ENCODE results near the gene MPHOSPH8.

The MPHOSPH8 gene

GRCh38 chr13:19645000-19645399 is 11.5 kb downstream of the MPHOSPH8 start:
- DNase-seq, result no peak
- H3K36me3 ChIP-seq (ENCODE audit: control insufficient read depth in 1 of 2, insufficient read depth in 2 of 2, low read depth in 1 of 2, low read length in 2 of 2), result peaks cover 22 to 69% of the 10 kb centered on the region in 2 experiments
- H3K9ac ChIP-seq (ENCODE audit: low read length), result no peak overlapping the region
- no peak overlapping the region for H2BK15ac ChIP-seq (ENCODE audit: low read depth, poor library complexity, severe bottlenecking)
- H3K4me2 ChIP-seq (ENCODE audit: low read length, poor library complexity, severe bottlenecking), result no peak overlapping the region
- H3K9me3 ChIP-seq (ENCODE audit: control insufficient read depth, low read length), result no peaks in the 10 kb centered on the region
- H3K27me3 ChIP-seq (ENCODE audit: control insufficient read depth in 1 of 2, insufficient read depth in 1 of 2, low read length in 2 of 2), result no peaks in the 10 kb centered on the region
- no peak overlapping the region for H4K91ac ChIP-seq (ENCODE audit: low read length)
- H2BK12ac ChIP-seq (ENCODE audit: low read length in 2 of 2), result no peak overlapping the region
- no peak overlapping the region for H3K23ac ChIP-seq (ENCODE audit: low read length in 2 of 2)
- 100% methylated on average over 1 of the region's 2 CpGs for WGBS
- no peak overlapping the region for H2BK120ac ChIP-seq (ENCODE audit: low read depth, low read length)
- H3K4ac ChIP-seq (ENCODE audit: low read depth in 1 of 2, low read length in 2 of 2), result no peak overlapping the region
- no peak overlapping the region for H3K18ac ChIP-seq (ENCODE audit: low read depth in 1 of 2, low read length in 2 of 2)
- no peak overlapping the region for H2AK5ac ChIP-seq (ENCODE audit: low read length, severe bottlenecking)
- H3K27ac ChIP-seq (ENCODE audit: low read length, poor library complexity, severe bottlenecking), result no peak overlapping the region
- H3K79me1 ChIP-seq (replicated peaks; ENCODE audit: low read length, poor library complexity, severe bottlenecking), result peaks cover 27% of the 10 kb centered on the region
- H3K4me3 ChIP-seq (ENCODE audit: insufficient read depth in 1 of 2, low read depth in 1 of 2, low read length in 2 of 2), result no peak overlapping the region
- H2BK5ac ChIP-seq (ENCODE audit: low read depth, low read length, poor library complexity, severe bottlenecking), result no peak overlapping the region
- H2AFZ ChIP-seq (ENCODE audit: low read depth, low read length), result no peak overlapping the region
- no peak overlapping the region for H3K14ac ChIP-seq (ENCODE audit: low read length in 2 of 2)
- peaks cover 2% of the 10 kb centered on the region for H3K4me1 ChIP-seq (ENCODE audit: control insufficient read depth, insufficient read depth, low read depth, low read length)
- no peak overlapping the region for H4K8ac ChIP-seq (ENCODE audit: low read length)

GRCh38 chr13:19646063-19646462 is 12.6 kb downstream of the MPHOSPH8 start:
- H3K4ac ChIP-seq (ENCODE audit: low read depth in 1 of 2, low read length in 2 of 2), result no peak overlapping the region
- no peak overlapping the region for H3K14ac ChIP-seq (ENCODE audit: low read length in 2 of 2)
- peaks cover 22 to 80% of the 10 kb centered on the region in 2 experiments for H3K36me3 ChIP-seq (ENCODE audit: control insufficient read depth in 1 of 2, insufficient read depth in 2 of 2, low read depth in 1 of 2, low read length in 2 of 2)
- H2BK5ac ChIP-seq (ENCODE audit: low read depth, low read length, poor library complexity, severe bottlenecking), result no peak overlapping the region
- H3K79me1 ChIP-seq (replicated peaks; ENCODE audit: low read length, poor library complexity, severe bottlenecking), result peaks cover 26% of the 10 kb centered on the region
- no peak overlapping the region for H3K27ac ChIP-seq (ENCODE audit: low read length, poor library complexity, severe bottlenecking)
- DNase-seq, result no peak
- H3K4me2 ChIP-seq (ENCODE audit: low read length, poor library complexity, severe bottlenecking), result no peak overlapping the region
- no peak overlapping the region for H4K91ac ChIP-seq (ENCODE audit: low read length)
- H2AK5ac ChIP-seq (ENCODE audit: low read length, severe bottlenecking), result no peak overlapping the region
- H3K18ac ChIP-seq (ENCODE audit: low read depth in 1 of 2, low read length in 2 of 2), result peak overlapping the region in 1 of 2 experiments; percentile 70
- no peak overlapping the region for H3K4me3 ChIP-seq (ENCODE audit: insufficient read depth in 1 of 2, low read depth in 1 of 2, low read length in 2 of 2)
- no peak overlapping the region for H4K8ac ChIP-seq (ENCODE audit: low read length)
- H2BK15ac ChIP-seq (ENCODE audit: low read depth, poor library complexity, severe bottlenecking), result no peak overlapping the region
- H3K9me3 ChIP-seq (ENCODE audit: control insufficient read depth, low read length), result no peaks in the 10 kb centered on the region
- no peak overlapping the region for H2BK120ac ChIP-seq (ENCODE audit: low read depth, low read length)
- H3K4me1 ChIP-seq (ENCODE audit: control insufficient read depth, insufficient read depth, low read depth, low read length), result peaks cover 2% of the 10 kb centered on the region
- H3K9ac ChIP-seq (ENCODE audit: low read length), result no peak overlapping the region
- no peak overlapping the region for H2BK12ac ChIP-seq (ENCODE audit: low read length in 2 of 2)
- H3K27me3 ChIP-seq (ENCODE audit: control insufficient read depth in 1 of 2, insufficient read depth in 1 of 2, low read length in 2 of 2), result no peaks in the 10 kb centered on the region
- no peak overlapping the region for H2AFZ ChIP-seq (ENCODE audit: low read depth, low read length)
- no peak overlapping the region for H3K23ac ChIP-seq (ENCODE audit: low read length in 2 of 2)
- WGBS, result 100% methylated on average over 2 of the region's 4 CpGs

GRCh38 chr13:19650742-19651141 is 17.3 kb downstream of the MPHOSPH8 start:
- Histone ChIP-seq H3K18ac (ENCODE audit: low read depth in 1 of 2, low read length in 2 of 2) (no peak overlapping the region), H2BK120ac (ENCODE audit: low read depth, low read length) (no peak overlapping the region), H3K23ac (ENCODE audit: low read length in 2 of 2) (no peak overlapping the region), H2BK15ac (ENCODE audit: low read depth, poor library complexity, severe bottlenecking) (no peak overlapping the region), H3K79me1 (replicated peaks; ENCODE audit: low read length, poor library complexity, severe bottlenecking) (peaks cover 20% of the 10 kb centered on the region), H3K9ac (ENCODE audit: low read length) (no peak overlapping the region), H3K14ac (ENCODE audit: low read length in 2 of 2) (no peak overlapping the region), H4K8ac (ENCODE audit: low read length) (no peak overlapping the region), H3K4me1 (ENCODE audit: control insufficient read depth, insufficient read depth, low read depth, low read length) (no peaks in the 10 kb centered on the region), H3K36me3 (ENCODE audit: control insufficient read depth in 1 of 2, insufficient read depth in 2 of 2, low read depth in 1 of 2, low read length in 2 of 2) (peaks cover 28 to 66% of the 10 kb centered on the region in 2 experiments), H3K9me3 (ENCODE audit: control insufficient read depth, low read length) (no peaks in the 10 kb centered on the region), H2AK5ac (ENCODE audit: low read length, severe bottlenecking) (no peak overlapping the region), H2AFZ (ENCODE audit: low read depth, low read length) (no peak overlapping the region), H2BK12ac (ENCODE audit: low read length in 2 of 2) (no peak overlapping the region), H3K4ac (ENCODE audit: low read depth in 1 of 2, low read length in 2 of 2) (no peak overlapping the region), H3K4me2 (ENCODE audit: low read length, poor library complexity, severe bottlenecking) (no peak overlapping the region), H3K27me3 (ENCODE audit: control insufficient read depth in 1 of 2, insufficient read depth in 1 of 2, low read length in 2 of 2) (no peaks in the 10 kb centered on the region), H3K4me3 (ENCODE audit: insufficient read depth in 1 of 2, low read depth in 1 of 2, low read length in 2 of 2) (no peak overlapping the region), H3K27ac (ENCODE audit: low read length, poor library complexity, severe bottlenecking) (no peak overlapping the region), H2BK5ac (ENCODE audit: low read depth, low read length, poor library complexity, severe bottlenecking) (no peak overlapping the region), H4K91ac (ENCODE audit: low read length) (no peak overlapping the region)
- DNase-seq, result no peak
- 98% methylated on average over 4 of the region's 4 CpGs for WGBS

- DNase-seq, result peak; percentile 23
- Histone ChIP-seq H2BK5ac (ENCODE audit: low read depth, low read length, poor library complexity, severe bottlenecking) (no peak overlapping the region), H3K9ac (ENCODE audit: low read length) (no peak overlapping the region), H3K27me3 (ENCODE audit: control insufficient read depth in 1 of 2, insufficient read depth in 1 of 2, low read length in 2 of 2) (no peaks in the 10 kb centered on the region), H3K4me1 (ENCODE audit: control insufficient read depth, insufficient read depth, low read depth, low read length) (peaks cover 5% of the 10 kb centered on the region), H4K8ac (ENCODE audit: low read length) (no peak overlapping the region), H2BK15ac (ENCODE audit: low read depth, poor library complexity, severe bottlenecking) (no peak overlapping the region), H3K27ac (ENCODE audit: low read length, poor library complexity, severe bottlenecking) (no peak overlapping the region), H3K4me3 (ENCODE audit: insufficient read depth in 1 of 2, low read depth in 1 of 2, low read length in 2 of 2) (no peak overlapping the region), H4K91ac (ENCODE audit: low read length) (no peak overlapping the region), H3K36me3 (ENCODE audit: control insufficient read depth in 1 of 2, insufficient read depth in 2 of 2, low read depth in 1 of 2, low read length in 2 of 2) (peaks cover 11 to 65% of the 10 kb centered on the region in 2 experiments), H3K23ac (ENCODE audit: low read length in 2 of 2) (no peak overlapping the region), H2AFZ (ENCODE audit: low read depth, low read length) (no peak overlapping the region), H3K4ac (ENCODE audit: low read depth in 1 of 2, low read length in 2 of 2) (no peak overlapping the region), H3K4me2 (ENCODE audit: low read length, poor library complexity, severe bottlenecking) (no peak overlapping the region), H2BK12ac (ENCODE audit: low read length in 2 of 2) (no peak overlapping the region), H3K18ac (ENCODE audit: low read depth in 1 of 2, low read length in 2 of 2) (no peak overlapping the region), H2AK5ac (ENCODE audit: low read length, severe bottlenecking) (no peak overlapping the region), H3K9me3 (ENCODE audit: control insufficient read depth, low read length) (no peaks in the 10 kb centered on the region), H3K14ac (ENCODE audit: low read length in 2 of 2) (no peak overlapping the region), H3K79me1 (replicated peaks; ENCODE audit: low read length, poor library complexity, severe bottlenecking) (peaks cover 11% of the 10 kb centered on the region), H2BK120ac (ENCODE audit: low read depth, low read length) (no peak overlapping the region)
- 14% methylated on average over 4 of the region's 4 CpGs for WGBS
These were observed 24.6 kb downstream of the MPHOSPH8 start for GRCh38 chr13:19657872-19658591.

Data from mesenchymal stem cell (in vitro differentiated cells and primary cell).